G401.6 (cell line): Measurements from ENCODE around the gene ZNF723.
"Not testable (repeated sequence)": the region's sequence is repeated elsewhere in the genome, so short reads cannot be mapped to it uniquely, and the experiment has no call there.

Source experiments
- FAIRE-seq: peaks from 2 replicates; lab custom pipeline; 2012; peaks lifted over from hg19 to GRCh38; lab: Jason Lieb, UNC

ZNF723 gene

GRCh38 chr19:22832031-22832762 lies at the start of gene ZNF723:
TSS of gene ZNF723 (plus strand) at chr19:22832291. CDS start at chr19:22832380, 89 bp downstream.
- no peak for FAIRE-seq

GRCh38 chr19:22783651-22784410 lies 48.3 kb upstream of the ZNF723 start, which contains the start of gene ZNF99:
TSS of gene ZNF99 (minus strand) at chr19:22784151. CDS start at chr19:22784016, 135 bp downstream.
- no peak for FAIRE-seq

DNA sequence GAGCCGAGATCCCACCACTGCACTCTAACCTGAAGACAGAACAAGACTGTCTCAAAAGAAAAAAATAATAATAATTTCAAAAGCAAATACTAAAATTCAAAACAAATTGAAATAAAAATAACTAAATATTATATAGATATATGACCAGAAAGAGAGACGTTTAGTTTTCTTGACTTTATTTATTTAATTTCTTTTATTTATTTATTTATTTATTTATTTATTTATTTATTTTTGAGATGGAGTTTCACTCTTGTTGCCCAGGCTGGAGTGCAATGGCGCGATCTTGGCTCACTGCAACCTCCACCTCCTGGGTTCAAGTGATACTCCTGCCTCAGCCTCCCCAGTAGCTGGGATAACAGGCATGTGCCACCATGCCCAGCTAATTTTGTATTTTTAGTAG lies 39.2 kb upstream of the ZNF723 start:
- not testable (repeated sequence) for FAIRE-seq

DNA sequence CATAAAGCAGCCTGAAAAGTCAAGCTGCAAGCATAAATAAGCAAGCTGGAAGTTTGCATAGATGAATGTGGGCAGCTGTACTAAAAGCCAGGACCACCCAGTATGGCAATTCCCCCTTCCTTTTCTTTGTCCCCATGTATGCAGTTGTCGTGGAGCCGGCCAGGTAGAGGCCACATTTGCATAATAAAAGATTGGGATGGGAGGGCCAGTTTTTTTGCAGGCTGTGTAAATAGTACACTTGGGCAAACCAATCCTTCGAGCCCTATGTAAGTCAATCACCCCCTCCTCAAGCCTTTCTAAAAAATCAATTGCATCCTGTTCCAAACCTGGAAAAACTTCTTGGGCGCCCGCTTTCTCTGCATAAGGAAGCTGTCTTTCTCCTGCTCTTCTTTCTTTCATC lies 35.1 kb upstream of the ZNF723 start:
- FAIRE-seq = no peak

GRCh38 chr19:22806418-22806817 lies 25.7 kb upstream of the ZNF723 start:
- no peak for FAIRE-seq

DNA sequence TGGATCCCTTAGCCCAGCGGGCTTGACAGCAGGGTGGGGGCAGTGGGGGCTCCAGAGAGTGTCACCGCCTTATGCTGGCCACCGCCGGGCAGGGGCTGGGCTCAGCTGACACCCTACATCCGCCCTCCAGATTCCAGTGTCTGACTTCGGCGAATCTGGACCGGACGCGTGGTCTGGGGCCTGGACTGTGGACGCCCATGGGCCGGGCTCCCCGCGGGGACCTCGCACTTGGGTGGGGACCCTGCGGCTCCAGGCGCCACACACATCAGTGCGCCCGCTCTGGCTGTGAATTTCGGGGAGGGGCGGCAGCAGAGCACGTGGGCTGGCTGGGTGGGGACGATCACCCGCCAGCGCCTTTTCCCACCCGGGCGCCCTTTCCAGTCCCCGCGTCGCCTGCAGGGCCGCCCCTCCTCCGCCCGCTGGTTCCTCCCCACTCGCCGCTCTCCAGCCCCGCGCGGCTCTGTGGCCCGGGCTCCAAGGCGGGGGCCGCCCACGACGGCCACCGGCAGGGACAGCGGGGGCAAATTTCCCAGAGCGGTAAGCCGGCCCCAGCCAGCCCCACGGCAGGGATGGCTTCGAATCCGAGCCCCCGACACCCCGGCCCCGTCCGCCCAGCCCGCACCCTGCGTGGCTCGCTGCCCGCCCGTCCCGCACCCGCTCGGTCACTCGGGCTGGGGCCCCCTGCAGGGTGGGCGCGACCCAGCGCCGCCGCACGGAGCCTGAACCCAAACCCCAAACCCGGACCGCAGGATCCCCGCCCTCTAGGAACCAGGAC lies 24.8 kb upstream of the ZNF723 start:
- FAIRE-seq = no peak

DNA sequence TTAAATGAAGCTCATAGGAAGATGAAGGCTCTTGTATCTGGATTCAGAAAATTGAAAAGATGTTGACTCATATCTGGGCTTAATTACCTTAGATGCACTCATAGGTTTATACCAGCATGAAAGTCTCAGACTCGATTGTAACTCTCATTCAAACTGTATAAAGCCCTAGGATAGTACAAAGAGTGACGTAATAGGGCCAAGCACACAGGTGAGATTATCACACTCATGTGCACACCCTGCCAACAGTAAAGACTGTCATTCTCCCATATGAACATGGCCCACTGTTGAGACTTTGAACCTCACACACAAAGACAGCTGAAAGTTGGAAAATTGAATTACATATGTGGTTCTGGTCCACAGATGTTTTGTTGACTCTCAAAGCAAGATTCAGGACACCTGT lies 18.0 kb upstream of the ZNF723 start:
- no peak for FAIRE-seq

- FAIRE-seq = no peak
These were observed 880 bp upstream of the ZNF723 start for GRCh38 chr19:22831211-22831610.

GRCh38 chr19:22857713-22858320 lies 25.7 kb downstream of the ZNF723 start:
- FAIRE-seq = not testable (repeated sequence)

DNA sequence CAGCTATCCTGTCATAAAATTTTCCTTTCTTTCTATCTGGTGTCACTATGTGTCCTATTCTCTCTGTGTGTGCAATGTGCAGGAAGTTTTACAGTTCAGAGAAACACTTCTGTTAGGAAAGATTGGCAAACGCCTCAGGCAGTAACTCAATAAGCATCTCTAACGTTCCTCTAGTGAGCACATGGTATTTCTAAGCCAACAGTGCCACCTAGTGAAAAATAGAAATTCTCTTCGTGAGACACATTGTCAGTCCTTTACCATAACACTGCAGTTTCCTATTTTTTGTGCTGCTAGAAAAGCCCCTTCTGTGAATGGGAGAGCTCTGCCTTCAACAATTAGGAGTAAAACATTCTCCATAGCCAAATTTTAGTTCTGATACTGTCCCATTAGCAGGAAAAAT lies 50.7 kb downstream of the ZNF723 start:
- no peak for FAIRE-seq

DNA sequence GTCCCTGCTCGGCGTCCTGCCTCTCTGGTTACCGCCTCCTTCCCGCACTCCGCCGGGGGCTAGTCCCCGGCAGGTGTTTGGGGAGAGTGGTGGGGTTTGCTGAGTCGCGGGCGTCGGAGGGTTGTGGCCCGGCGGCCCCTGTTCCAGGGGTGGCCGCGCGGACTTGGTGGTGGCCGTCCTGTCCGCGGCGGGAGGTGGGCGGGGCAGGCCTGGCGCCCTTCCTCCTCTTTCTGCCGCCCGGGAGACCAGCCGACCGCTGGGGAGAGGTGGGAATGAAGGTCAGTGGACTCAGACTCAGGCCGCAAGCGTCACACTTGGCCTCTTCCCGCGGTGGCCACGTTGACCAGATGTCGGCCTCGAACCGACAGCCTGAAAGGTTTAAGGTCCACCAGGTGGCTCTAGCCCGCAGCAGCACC lies 61.8 kb downstream of the ZNF723 start:
- no peak for FAIRE-seq

DNA sequence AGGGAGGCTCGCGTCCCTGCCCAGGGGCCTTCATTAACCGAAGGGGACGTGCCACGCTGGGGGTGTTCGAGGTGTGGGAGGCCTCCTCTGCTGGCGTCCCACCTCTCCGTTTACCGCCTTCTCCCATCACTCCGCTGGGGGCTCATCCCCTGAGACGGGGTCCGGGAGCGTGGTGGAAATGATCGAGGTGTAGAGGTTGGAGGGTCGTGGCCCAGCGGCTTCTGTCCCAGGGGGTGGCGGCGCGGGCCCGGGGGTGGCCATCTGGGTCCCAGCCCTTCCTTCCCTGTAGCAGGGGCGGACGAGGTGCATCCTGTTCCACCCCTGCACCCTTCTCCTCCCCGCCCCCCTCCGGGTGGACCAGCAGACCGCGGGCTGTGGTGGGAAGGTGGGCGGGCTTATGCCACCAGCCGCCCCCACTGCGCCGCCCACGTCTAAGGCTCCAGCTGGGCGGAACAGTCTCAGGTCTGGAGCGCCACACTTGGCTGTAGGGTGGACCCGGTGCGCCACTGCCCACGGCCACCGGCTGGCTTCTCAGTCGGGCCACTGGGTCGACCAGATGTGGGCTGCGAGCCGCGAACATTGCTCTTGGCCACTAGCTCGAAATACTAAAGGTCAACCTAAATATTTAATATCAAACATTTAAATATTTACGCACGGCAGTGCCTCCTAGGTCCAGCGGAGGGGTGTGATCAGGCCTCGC lies 69.5 kb downstream of the ZNF723 start:
- FAIRE-seq = no peak
